DND-41 (cell line): Measurements from ENCODE around the gene BLVRA.

Experiments used
- ATAC-seq: fragments of 200-7000 bp; cut with Tn5 transposase; 3 replicates; pipeline ENCODE4 v1.9.1; 2021; ENCODE audit warnings: low read depth; ENCODE audit not compliant: insufficient read depth
- DNase-seq: peaks from one replicate; pipeline ENCODE4 v3.0.0-alpha.2; 2020
- H2AFZ ChIP-seq: 2 replicates; pipeline ENCODE4 v1.6.0; 2012; ENCODE audit warnings: low read depth, low read length
- H3K27ac ChIP-seq: 2 replicates; pipeline ENCODE4 v1.5.1; 2012; ENCODE audit warnings: low read length, inconsistent platforms
- H3K27me3 ChIP-seq: fragments of 200-600 bp; sonication (generic); 2 replicates; pipeline ENCODE4 v1.6.0; 2012; ENCODE audit warnings: low read length, mild to moderate bottlenecking, inconsistent platforms; ENCODE audit not compliant: insufficient read depth, poor library complexity
- H3K36me3 ChIP-seq: 2 replicates; pipeline ENCODE4 v1.5.1; 2012; ENCODE audit warnings: low read length, inconsistent platforms; ENCODE audit not compliant: insufficient read depth
- H3K4me1 ChIP-seq: 2 replicates; pipeline ENCODE4 v1.5.1; 2012; ENCODE audit warnings: mild to moderate bottlenecking, low read length; ENCODE audit not compliant: insufficient read depth
- H3K4me2 ChIP-seq: 2 replicates; pipeline ENCODE4 v1.6.0; 2012; ENCODE audit warnings: mild to moderate bottlenecking, moderate library complexity, low read length, inconsistent platforms; ENCODE audit not compliant: insufficient read depth
- H3K4me3 ChIP-seq, 2 experiments: fragments of 200-600 bp in 1 of 2; shearing (Covaris generic) in 1 of 2; 2 replicates each; pipeline ENCODE4 v1.5.1; 2012 to 2016; ENCODE audit warnings: inconsistent platforms in 2 of 2, low read length in 2 of 2, mild to moderate bottlenecking in 2 of 2, low read depth in 1 of 2, moderate library complexity in 1 of 2
- H3K79me2 ChIP-seq: 2 replicates; pipeline ENCODE4 v1.6.0; 2012; ENCODE audit warnings: low read length, inconsistent platforms; ENCODE audit not compliant: insufficient read depth
- H3K9ac ChIP-seq: 2 replicates; pipeline ENCODE4 v1.6.0; 2012; ENCODE audit warnings: low read depth, mild to moderate bottlenecking, inconsistent platforms, low read length, moderate library complexity
- H3K9me3 ChIP-seq: 2 replicates; pipeline ENCODE4 v1.5.1; 2012; ENCODE audit warnings: low read length, moderate library complexity, mild to moderate bottlenecking, inconsistent platforms; ENCODE audit not compliant: insufficient read depth, severe bottlenecking
- H4K20me1 ChIP-seq: 2 replicates; pipeline ENCODE4 v1.6.0; 2012; ENCODE audit warnings: low read length; ENCODE audit not compliant: insufficient read depth
- EZH2 ChIP-seq: IDR thresholded peaks from 3 replicates; pipeline ENCODE4 v1.6.1; 2012; ENCODE audit warnings: borderline replicate concordance, low read depth, mild to moderate bottlenecking, moderate library complexity, low read length, inconsistent platforms; ENCODE audit not compliant: severe bottlenecking
- TF ChIP-seq, protein P1 (sequence below): IDR thresholded peaks from 2 replicates; pipeline ENCODE4 v1.5.1; 2012; ENCODE audit warnings: borderline replicate concordance, low read length, moderate library complexity, mild to moderate bottlenecking; ENCODE audit not compliant: poor library complexity, severe bottlenecking; ENCODE audit errors: extremely low read depth

Gene BLVRA

DNA sequence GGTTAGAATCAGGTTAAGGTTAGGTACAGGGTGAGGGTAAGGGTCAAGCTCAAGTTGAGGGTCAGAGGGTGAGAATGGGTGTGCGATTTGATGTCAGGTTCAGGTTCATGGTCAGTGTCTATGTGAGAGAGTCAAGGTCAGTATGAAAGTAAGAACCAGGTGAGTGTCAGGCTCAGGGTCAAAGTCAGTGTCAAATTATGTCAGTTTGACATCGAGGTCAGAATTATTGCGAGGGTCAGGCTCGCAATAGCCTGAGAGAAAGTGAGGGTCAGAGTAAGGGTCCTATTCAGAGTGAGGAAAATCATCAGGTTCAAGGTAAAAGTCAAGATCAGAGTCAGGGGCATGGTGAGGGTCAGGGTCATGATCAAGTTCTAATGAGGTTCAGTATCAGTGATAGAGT, 97.8 kb downstream of the BLVRA start:
- TF ChIP-seq EZH2: no peak
- TF ChIP-seq, protein P1, sequence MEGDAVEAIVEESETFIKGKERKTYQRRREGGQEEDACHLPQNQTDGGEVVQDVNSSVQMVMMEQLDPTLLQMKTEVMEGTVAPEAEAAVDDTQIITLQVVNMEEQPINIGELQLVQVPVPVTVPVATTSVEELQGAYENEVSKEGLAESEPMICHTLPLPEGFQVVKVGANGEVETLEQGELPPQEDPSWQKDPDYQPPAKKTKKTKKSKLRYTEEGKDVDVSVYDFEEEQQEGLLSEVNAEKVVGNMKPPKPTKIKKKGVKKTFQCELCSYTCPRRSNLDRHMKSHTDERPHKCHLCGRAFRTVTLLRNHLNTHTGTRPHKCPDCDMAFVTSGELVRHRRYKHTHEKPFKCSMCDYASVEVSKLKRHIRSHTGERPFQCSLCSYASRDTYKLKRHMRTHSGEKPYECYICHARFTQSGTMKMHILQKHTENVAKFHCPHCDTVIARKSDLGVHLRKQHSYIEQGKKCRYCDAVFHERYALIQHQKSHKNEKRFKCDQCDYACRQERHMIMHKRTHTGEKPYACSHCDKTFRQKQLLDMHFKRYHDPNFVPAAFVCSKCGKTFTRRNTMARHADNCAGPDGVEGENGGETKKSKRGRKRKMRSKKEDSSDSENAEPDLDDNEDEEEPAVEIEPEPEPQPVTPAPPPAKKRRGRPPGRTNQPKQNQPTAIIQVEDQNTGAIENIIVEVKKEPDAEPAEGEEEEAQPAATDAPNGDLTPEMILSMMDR: no peak
- H3K79me2 ChIP-seq: no peaks in the 10 kb centered on the region
- no peaks in the 10 kb centered on the region for H3K9me3 ChIP-seq
- no peaks in the 10 kb centered on the region for H4K20me1 ChIP-seq
- H3K4me1 ChIP-seq: no peaks in the 10 kb centered on the region
- ATAC-seq: no peak
- no peaks in the 10 kb centered on the region for H3K27me3 ChIP-seq
- no peak overlapping the region for H3K4me3 ChIP-seq
- H3K36me3 ChIP-seq: no peaks in the 10 kb centered on the region
- no peak overlapping the region for H3K9ac ChIP-seq
- no peak overlapping the region for H2AFZ ChIP-seq
- H3K4me2 ChIP-seq: no peak overlapping the region
- no peak for DNase-seq
- H3K27ac ChIP-seq: no peak overlapping the region
